OCI-LY1 (cell line): Measurements from ENCODE around the gene PPP4R3B.

ENCODE experiments used
- CTCF ChIP-seq: fragments of 200-600 bp; sonication (generic), shearing (Covaris generic); IDR thresholded peaks from 2 replicates; pipeline ENCODE4 v1.5.1; 2017; ENCODE audit warnings: mild to moderate bottlenecking, antibody characterized with exemption, low read length, moderate library complexity, mixed read lengths
- EZH2 ChIP-seq: fragments of 200-600 bp; sonication (generic), shearing (Covaris generic); IDR thresholded peaks from 2 replicates; pipeline ENCODE4 v1.8.0; 2017; ENCODE audit warnings: borderline replicate concordance, mixed run types, mild to moderate bottlenecking, antibody characterized with exemption, low read length, moderate library complexity, mixed read lengths

- no peak for TF ChIP-seq EZH2
- TF ChIP-seq CTCF = no peak
Measured at GRCh38 chr2:55547001-55547400, 70.4 kb downstream of the PPP4R3B start.
